GM19239 (cell line): ENCODE measurements around the gene ADAMTS17.

Source experiments
- DNase-seq: peaks from one replicate; pipeline ENCODE4 v3.0.0; 2011; ENCODE audit warnings: low spot score; ENCODE audit not compliant: insufficient read length
- FAIRE-seq: peaks from 2 replicates; lab custom pipeline; 2011; peaks lifted over from hg19 to GRCh38; lab: Jason Lieb, UNC

ADAMTS17 gene

DNA sequence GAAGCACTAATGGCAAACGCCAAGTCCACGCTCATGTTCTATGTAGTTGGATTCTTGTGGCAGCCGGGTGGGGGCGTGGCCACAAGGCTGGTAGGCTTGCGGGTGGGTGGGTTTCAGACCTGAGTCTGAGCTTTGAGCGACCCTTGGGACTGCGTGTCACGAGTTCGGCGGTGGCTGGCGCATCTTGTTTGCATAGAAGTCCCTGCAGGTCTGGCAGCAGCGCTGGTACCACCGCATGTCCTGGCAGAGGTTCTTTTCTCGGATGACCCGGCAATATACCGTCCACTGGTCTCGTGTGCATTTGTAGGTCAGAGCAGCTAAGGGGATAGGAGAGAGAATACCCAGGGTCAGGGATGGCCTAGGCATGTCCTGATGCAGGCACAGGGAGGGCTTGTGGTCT is 367.5 kb downstream of the ADAMTS17 start:
- FAIRE-seq: no peak
- no peak for DNase-seq

DNA sequence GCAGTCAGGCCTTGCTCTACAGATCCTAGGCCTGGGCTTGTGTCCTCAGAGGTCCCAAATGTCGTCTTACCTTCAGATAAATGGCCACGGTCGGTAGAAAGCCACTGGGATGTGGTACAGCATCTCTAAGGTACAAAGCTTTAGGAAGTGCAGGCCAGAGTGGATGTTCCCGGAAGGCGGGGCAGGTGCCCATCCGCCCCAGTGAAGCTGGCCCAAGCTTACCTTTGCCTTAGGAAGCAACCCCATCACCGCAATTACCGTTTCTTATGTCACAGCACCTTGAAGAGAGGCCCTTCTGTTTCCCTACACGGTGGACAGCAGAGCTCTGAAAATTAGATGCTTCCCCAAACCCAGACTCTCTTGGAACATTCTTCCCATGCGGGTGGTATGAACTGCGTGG is 368.4 kb downstream of the ADAMTS17 start:
- DNase-seq: no peak
- FAIRE-seq: no peak

- no peak for FAIRE-seq
- DNase-seq: no peak
Observed at GRCh38 chr15:99970891-99971430, 370.8 kb downstream of the ADAMTS17 start.

DNA sequence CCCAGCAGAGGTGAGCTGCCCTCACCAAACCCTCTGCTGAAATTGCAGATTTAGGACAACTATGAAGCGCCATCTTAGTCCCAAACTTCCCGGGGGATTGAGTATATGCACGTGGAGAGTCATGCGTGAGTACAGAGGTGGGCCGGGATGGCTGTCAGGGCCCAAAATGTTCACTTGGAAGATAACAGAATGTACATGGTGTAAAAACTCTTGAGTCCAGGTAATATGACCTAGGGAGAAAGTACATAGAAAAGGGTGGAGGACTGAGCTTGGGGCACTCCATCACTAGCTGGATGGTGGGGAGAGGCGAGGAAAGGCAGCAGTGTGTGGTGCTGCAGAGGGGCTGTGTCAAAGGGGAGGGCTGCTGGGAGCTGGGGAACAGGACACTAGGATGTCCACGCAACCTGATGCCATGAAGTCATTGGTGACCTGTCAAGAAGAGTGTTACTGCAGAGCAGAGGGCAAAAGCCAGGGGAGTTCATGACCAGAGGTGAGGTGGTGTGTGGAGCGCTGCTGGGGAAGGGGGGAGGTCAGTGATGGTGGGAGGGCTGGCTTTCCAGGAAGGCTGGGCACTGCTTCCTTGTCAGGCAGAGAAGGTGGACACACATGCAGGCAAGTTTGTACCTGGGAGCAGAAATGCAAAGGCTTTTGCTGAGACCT is 372.4 kb downstream of the ADAMTS17 start:
- FAIRE-seq: no peak
- DNase-seq: no peak

DNA sequence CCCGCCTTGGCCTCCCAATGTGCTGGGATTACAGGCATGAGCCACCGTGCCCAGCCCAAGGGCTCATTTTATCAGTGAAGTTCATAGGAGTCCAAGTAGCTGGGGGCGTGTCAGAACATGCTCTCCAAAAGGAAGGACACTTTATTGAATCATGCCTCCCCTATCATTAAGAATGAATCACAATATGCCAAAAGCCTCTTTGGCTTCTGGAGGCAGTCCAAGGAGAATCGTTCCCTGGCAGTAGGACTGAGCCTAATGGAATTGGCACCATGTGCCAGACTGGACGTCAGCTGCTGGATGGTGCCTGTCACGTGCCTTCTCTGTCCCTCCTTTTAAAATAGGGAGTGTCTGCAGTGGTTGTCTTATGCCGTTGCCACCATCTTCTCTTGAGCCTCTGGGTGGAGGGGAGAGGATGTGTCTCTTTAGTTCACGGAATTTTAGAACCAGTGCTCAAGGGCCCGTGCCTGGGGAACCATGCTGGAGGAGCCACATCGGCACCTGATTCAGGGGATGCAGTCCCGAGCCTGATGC is 373.9 kb downstream of the ADAMTS17 start:
- FAIRE-seq (no peak), DNase-seq (no peak)

- FAIRE-seq: no peak
- DNase-seq: no peak
Observed at GRCh38 chr15:99966815-99967214, 375.0 kb downstream of the ADAMTS17 start.

GRCh38 chr15:99965376-99965775 is 376.4 kb downstream of the ADAMTS17 start:
- DNase-seq: no peak
- FAIRE-seq: no peak

DNA sequence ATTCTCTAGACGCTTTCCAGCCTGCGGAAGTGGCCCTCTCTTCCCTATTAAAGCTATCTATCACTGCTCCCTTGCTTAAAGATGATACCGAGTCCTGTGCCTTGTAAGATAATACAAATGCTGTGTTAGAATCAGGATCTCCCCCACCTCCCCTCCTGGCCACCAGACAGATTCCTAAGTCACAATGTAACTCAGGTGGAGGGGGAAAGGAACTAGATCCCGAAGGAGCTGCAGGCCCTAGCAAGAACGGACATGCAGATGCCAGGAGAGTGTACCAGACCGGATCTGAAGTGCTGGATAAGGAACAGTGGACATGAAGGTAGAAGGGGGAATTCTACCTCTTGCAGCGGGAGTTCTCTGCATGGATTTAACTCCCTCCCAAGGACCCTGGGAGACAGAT is 377.8 kb downstream of the ADAMTS17 start:
- no peak for FAIRE-seq
- DNase-seq: no peak

DNA sequence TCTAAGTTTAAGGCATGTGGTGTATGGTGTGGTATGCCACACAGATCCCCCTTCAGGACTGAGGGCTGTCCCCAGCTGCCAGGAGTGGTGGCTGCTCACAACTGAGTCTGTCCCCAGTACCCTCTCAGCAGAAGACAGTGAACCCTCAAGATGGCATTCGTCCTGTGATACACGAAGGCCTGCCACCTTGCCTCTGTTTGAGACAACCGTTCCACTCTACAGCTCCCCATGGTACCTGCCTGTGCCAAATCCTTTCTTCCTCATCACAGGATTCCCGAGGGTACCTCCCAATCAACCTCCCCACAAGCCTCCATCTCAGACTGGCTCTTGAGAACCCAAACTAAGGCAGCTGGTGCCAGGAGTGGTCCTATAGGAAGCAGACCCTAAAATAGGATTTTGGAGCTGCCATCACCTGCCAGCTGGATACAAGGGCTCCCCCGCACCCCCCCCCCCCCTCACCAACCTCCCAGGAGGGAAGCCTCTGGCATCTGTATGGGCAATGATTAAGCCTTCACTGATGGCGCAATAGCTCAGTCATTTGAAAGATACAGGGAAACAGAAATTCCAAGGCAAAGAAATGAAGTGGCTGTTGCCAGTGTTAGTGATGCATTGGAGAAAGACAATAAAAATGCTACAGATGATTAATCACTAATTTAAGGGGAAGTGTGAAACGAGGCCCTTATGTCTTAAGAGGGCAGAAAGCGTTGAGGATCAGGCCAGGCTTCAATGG is 378.5 kb downstream of the ADAMTS17 start:
- DNase-seq (no peak), FAIRE-seq (no peak)

- FAIRE-seq: no peak
Observed at GRCh38 chr15:99962006-99962561, 379.7 kb downstream of the ADAMTS17 start.

GRCh38 chr15:99961011-99961441 is 380.7 kb downstream of the ADAMTS17 start:
- FAIRE-seq: no peak
- no peak for DNase-seq

More at GRCh38 chr15:99962006-99962561, 379.7 kb downstream of the ADAMTS17 start:
- DNase-seq: no peak

DNA sequence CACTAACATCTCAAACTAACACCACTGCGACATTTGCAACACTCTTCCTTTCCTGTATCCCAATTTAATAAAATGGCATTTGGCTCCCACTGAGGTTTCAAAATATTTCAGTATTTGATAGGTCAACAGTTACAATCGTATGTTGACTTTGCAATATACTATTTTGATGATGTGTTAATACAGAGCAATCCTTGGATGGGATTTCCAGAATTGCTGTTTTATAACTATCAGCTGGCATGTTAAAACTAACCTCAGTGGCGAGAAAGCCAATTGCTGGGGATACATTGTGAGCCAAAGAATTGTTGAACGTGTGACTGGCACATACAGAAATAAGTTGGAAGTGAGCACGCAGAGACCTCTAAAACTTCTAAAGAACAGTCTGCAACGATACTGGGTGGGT is 382.4 kb downstream of the ADAMTS17 start:
- FAIRE-seq: no peak
- DNase-seq: no peak

GRCh38 chr15:99958426-99959097 is 383.2 kb downstream of the ADAMTS17 start:
- FAIRE-seq: no peak
- no peak for DNase-seq

GRCh38 chr15:99957642-99958013 is 384.1 kb downstream of the ADAMTS17 start:
- FAIRE-seq (no peak), DNase-seq (no peak)

- no peak for DNase-seq
- no peak for FAIRE-seq
Observed at GRCh38 chr15:99956820-99957641, 384.7 kb downstream of the ADAMTS17 start.

- no peak for FAIRE-seq
- no peak for DNase-seq
Observed at GRCh38 chr15:99956022-99956775, 385.6 kb downstream of the ADAMTS17 start.

- DNase-seq (no peak), FAIRE-seq (no peak)
Observed at GRCh38 chr15:99955532-99955931, 386.2 kb downstream of the ADAMTS17 start.

GRCh38 chr15:99955181-99955525 is 386.6 kb downstream of the ADAMTS17 start:
- no peak for FAIRE-seq
- no peak for DNase-seq
